NCI-H2081 treated with DMSO at 0.1 percent for 48 hours (cell line): Measurements from ENCODE around the gene RPRD1B.
"Not testable (repeated sequence)": the region's sequence is repeated elsewhere in the genome, so short reads cannot be mapped to it uniquely, and the experiment has no call there.

Source experiments
- DNase-seq: peaks from one replicate; lab custom pipeline; 2025; lab: John Stamatoyannopoulos, UW

The RPRD1B gene

DNA sequence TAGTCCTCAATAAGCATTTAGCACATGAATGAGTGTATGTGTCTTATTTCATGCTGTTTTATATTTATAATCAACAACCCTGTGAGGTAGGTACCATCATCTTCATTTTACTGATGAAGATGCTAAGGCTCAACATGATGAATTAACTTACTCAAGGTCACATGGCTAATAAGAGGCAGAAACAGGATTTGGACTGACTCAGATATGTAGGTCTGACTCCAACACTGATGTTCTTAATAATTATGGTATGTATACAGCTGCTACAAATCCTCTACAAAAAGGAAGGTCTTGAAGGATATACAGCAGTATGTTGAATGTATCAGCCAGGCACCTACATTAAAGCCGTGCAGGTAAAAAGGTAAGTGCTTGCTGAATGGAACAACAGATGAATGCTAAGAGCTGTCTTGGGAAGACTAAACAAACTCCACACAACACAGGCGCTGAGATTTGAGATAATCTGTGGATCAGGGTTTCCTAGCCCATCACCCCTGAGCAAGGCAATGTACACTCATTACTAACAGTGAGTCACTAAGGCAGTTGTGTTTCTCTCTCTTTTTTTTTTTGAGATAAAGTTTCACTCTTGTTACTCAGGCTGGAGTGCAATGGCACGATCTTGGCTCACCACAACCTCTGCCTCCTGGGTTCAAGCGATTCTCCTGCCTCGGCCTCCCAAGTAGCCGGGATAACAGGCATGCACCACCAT is 32.2 kb upstream of the RPRD1B start:
- DNase-seq = no peak

DNA sequence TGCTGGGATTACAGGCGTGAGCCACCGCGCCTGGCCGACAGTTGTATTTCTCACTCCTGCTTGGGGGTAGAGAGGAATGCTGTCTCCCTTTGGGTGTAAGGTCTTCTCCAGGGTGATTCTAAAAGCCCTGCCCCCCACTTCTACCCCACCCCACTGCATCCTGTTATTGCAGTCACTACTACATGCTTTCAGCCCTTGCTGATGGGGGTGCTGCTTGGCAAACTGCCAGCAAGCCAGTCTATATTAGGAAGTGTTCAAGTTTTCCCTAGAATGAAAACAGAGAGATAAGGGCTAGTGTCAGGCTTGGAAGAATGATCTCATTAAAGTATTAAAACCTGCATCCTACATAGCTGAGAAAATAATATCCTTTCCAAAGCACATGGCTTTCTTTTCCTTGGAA is 31.6 kb upstream of the RPRD1B start:
- DNase-seq = no peak

GRCh38 chr20:38002422-38002821 is 31.1 kb upstream of the RPRD1B start:
- no peak for DNase-seq

- no peak for DNase-seq
Measured at GRCh38 chr20:38004416-38004815, 29.1 kb upstream of the RPRD1B start.

- DNase-seq = no peak
Measured at GRCh38 chr20:38005903-38006302, 27.6 kb upstream of the RPRD1B start.

DNA sequence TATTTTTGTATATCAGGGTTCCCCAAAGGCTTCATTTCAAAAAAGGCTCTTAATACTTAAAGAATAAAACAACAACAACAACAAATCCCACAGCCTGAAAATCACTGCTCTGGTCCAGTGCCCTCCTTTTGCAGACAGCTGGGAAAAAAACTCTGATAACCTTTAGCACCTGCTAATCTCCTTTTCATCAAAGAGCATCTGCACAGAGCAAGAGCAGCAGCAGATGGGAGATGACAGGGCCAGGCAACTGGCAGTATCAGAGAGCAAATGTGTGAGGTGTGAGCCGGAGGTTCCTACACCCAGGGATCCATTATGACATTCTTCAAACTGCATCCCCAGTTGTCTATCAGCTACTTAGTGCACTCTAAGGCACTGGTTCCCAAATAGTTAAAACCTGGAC is 26.0 kb upstream of the RPRD1B start:
- DNase-seq = no peak

DNA sequence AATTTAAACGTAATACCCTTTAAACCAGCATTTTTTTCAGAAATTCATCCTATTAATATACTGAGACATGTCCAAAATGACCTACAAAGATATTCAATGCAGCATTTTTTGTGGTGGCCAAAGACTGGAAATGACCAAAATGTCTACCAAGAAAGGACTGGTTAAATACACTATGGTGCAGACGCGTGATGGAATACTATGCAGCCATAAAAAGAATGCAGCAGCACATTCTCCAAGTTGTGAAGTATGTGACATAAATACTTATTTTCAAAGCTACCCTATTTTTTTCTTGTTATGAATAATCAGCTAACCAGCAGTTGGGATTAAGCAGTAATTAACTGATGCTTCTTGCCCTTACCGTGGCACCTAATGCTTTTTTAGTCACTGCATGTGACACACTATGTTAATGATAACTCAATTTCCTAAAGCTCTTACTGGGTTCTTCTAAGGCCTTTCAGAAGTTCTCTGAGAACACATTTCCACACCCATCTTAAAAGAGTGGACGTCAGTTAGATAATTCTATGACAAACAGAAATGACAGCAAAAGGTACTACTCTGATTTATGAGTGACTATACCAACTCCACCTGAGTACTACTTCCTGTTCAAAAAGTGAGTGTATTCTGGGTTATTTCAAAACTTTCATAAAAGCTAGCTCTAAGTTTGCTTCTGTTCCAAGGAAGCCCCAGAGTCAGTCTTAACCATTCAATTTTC is 25.2 kb upstream of the RPRD1B start:
- DNase-seq = no peak

GRCh38 chr20:38009416-38009815 is 24.1 kb upstream of the RPRD1B start:
- DNase-seq = not testable (repeated sequence)

- DNase-seq = no peak
Measured at GRCh38 chr20:38011696-38012095, 21.9 kb upstream of the RPRD1B start.

DNA sequence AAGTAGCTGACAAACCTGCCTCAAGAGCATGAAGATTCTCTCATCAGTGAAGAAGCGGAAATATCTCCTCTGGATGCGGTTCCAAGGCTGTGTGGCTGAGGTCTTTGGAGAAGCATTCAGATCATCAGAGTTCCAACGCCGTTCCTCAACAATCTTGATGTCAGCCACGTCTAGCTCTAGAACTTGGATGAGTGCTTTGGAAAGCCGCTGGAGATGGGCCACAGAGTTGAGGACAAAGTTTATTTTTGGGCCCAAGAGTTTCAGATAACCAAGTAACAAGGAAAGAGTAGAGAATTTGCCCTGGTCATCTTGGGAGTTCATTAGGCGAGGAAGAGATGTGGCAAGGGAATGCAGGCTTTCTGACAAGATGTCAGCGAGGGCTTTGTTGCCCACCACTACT is 21.2 kb upstream of the RPRD1B start:
- no peak for DNase-seq

- no peak for DNase-seq
Measured at GRCh38 chr20:38013887-38014286, 19.7 kb upstream of the RPRD1B start.

DNA sequence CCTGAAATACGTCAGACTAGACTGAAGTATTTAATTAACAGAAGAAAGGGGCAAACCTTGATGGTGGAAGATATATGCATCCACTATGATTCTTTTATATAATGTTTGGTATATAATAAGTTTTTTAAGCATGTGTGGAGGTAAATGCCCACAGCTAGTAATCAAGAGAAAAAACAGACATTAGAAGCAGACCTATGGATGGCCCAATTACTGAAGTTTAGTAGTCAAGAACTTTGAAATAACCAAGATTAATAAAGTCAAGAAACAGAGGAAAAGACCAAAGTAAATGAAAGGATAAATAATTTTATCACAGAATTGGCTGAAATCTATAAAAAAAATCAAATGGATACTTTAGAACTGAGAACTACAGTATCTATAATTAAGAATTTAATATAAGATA is 15.6 kb upstream of the RPRD1B start:
- no peak for DNase-seq

GRCh38 chr20:38018385-38018784 is 15.2 kb upstream of the RPRD1B start:
- no peak for DNase-seq

GRCh38 chr20:38021087-38021772 is 12.3 kb upstream of the RPRD1B start:
- no peak for DNase-seq

DNA sequence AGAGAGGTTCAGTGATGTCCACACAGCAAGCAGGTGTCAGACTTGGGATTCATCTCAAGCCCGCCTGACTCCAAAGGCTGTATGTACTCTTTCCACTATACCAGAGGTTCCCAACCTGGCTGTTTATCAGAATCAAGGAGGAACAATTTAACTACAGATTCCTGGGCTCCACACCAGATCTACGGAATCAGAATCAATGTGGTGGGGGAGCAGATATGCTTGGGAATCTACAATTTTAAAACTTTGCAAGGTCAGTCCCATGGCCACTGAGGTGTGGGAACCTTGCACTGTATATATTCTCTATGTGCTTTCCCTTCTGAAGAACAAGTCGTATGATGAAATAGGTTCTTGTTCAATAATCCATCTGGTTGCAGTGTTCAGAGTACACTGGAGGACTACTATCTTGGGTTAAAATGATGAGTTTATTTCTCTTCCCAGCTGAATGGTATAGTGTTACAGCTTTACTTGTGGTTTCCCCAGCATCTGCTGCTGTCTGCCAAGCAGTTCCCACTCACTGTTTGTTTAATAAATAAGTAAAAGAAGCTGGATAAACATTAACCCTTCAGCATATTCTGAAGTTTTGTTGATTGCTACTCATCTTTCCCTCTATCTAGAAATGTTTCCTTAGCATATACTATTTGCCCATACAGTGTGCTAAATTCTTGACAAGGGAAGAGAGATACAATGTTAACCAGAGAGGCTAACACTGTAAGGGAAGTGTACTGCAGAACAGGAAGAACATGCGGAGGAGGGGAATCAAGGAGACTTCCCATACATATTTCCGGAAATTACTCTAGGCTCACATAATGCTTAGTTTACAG is 10.2 kb upstream of the RPRD1B start:
- DNase-seq = no peak

DNA sequence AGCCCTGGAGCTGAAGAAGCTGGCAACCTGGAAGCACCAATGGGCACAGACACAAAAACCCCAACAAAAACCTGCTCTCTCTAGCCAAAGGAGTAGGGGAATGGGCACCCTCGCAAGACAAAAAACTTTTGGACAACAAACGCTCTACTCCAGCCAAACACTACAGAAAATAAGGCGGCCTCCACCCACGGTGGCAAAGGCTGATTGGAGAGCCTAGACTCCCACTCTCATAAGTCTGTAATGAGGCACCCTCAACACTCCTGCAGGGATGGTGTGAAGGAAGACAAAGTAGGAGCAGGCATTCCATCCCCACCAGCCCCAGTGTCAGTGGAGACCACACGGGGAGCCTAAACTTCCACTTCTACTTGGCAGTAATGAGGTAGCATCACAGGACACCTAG is 9.1 kb upstream of the RPRD1B start:
- no peak for DNase-seq

GRCh38 chr20:38029453-38029852 is 4.1 kb upstream of the RPRD1B start:
- DNase-seq = no peak

DNA sequence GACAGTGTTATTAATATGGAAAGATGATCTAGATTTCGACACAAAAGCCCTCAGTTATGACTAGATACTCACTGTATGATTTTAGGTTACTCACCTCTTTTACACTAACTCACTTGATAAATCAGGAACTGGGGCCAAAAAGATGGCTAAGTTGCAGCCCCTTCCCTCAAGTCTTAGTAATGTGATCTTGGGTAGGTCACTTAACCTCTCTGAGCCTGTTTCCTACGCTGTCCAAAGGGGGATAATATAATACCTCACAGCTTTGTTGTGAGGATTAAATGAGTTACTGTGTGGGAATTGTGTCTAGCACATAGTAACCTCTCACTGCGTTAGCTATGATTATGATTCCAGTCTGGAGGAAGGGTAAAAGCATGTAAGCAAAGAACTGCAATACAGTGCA is 1.6 kb upstream of the RPRD1B start:
- DNase-seq = no peak

DNA sequence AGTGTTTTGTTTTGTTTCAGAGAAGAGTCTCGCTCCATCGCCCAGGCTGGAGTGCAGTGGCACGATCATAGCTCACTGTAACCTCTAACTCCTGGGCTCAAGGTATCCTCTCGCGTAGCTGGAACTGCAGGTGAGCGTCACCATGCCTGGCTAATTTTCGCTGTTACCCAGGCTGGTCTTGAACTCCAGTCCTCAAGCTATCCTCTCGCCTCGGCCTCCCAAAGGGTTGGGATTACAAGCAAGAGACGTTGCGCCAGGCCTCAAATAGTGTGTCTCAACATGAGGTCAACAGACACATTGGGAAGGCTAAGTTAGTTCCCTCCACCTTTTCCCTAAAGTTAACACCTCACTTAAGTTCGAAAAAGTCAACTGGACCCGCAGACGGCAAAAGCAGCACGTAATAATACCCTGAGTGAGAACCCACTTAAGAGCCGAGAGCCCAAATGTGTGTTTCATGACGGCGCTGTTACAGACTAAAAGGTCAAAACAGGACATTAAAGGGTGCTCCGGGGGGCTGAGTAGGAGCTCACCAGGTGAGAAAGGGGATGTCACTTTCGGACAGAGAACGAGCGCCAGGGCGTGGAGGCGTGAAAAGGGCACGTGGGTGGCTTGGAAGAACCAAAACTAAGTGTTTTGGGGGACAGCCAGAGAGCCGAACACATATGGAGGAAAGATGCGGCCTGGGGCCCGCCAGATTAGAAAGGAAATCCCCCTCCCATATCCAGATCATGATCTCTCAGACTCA is 789 bp upstream of the RPRD1B start:
- DNase-seq = no peak

GRCh38 chr20:38034108-38034649 is 633 bp downstream of the RPRD1B start:
- DNase-seq = no peak

- no peak for DNase-seq
Measured at GRCh38 chr20:38034961-38035360, 1.4 kb downstream of the RPRD1B start.
